K562 (cell line): ENCODE data around the gene ANGPTL7. TPM values are rescaled to one million over a fixed set of nuclear protein-coding genes. Genes with fewer than 3 reads are reported as not detected.

Experiments used
- ATAC-seq: fragments of 200-7000 bp; cut with Tn5 transposase; 3 replicates; pipeline ENCODE4 v1.9.1; 2020; ENCODE audit warnings: moderate library complexity
- BruUV-seq: library from RNA; stranded (reverse); fragments of 400-500 nt; replicated peaks from 2 replicates; lab custom pipeline; 2021; lab: Mats Ljungman, UMichigan
- CTCF ChIA-PET: fragments of 300-600 bp; formaldehyde crosslinking; extraction: SDS; loops from one replicate; lab custom pipeline; 2021; ENCODE audit warnings: low intra/inter-chr PET ratio; lab: Yijun Ruan, JAX
- POLR2A ChIA-PET: fragments of 300-600, 350-650 bp; sonication (Branson Sonifier 250); formaldehyde crosslinking; extraction: SDS; loops from one replicate; lab custom pipeline; 2021; ENCODE audit warnings: antibody characterized with exemption, inconsistent platforms; lab: Yijun Ruan, JAX
- DNase-seq, 4 experiments: peaks; one replicate each; pipeline versions ENCODE4 v3.0.0 to v3.0.0-alpha.2; 2011 to 2018; ENCODE audit warnings: low spot score in 3 of 4, mixed read lengths in 3 of 4; ENCODE audit errors: extremely low read depth in 1 of 4
- FAIRE-seq: peaks from 2 replicates; lab custom pipeline; 2011; peaks lifted over from hg19 to GRCh38; lab: Jason Lieb, UNC
- H2AFZ ChIP-seq: 2 replicates; pipeline ENCODE4 v1.6.0; 2011; ENCODE audit warnings: low read depth, low read length, control low read depth, inconsistent platforms
- H3K27ac ChIP-seq: fragments of 200-600 bp; 3 replicates; pipeline ENCODE4 v1.8.0; 2011; ENCODE audit warnings: low read depth, mild to moderate bottlenecking, control low read depth, inconsistent platforms, low read length, moderate library complexity, mixed read lengths; ENCODE audit errors: extremely low read depth
- H3K27me3 ChIP-seq, 2 experiments: fragments of 300-600 bp in 1 of 2; 2 replicates in 1 of 2; 3 replicates in 1 of 2; pipeline versions ENCODE4 v1.6.0 to v1.8.0; 2011; ENCODE audit warnings: inconsistent platforms in 2 of 2, low read length in 2 of 2, mild to moderate bottlenecking in 1 of 2, mixed read lengths in 1 of 2, moderate library complexity in 1 of 2; ENCODE audit not compliant: control insufficient read depth in 2 of 2, insufficient read depth in 2 of 2
- H3K36me3 ChIP-seq: fragments of 300-600 bp; 3 replicates; pipeline ENCODE4 v1.8.0; 2011; ENCODE audit warnings: mild to moderate bottlenecking, low read length, inconsistent platforms; ENCODE audit not compliant: control insufficient read depth, insufficient read depth
- H3K4me1 ChIP-seq, 2 experiments: fragments of 200-600 bp in 1 of 2; replicated peaks in 1 of 2; 2 replicates in 1 of 2; 3 replicates in 1 of 2; pipeline versions ENCODE4 v1.5.1 to v1.8.0; 2011; ENCODE audit warnings: inconsistent platforms in 2 of 2, low read length in 2 of 2, mild to moderate bottlenecking in 1 of 2, mixed read lengths in 1 of 2, moderate library complexity in 1 of 2; ENCODE audit not compliant: control insufficient read depth in 2 of 2, insufficient read depth in 2 of 2
- H3K4me2 ChIP-seq: 2 replicates; pipeline ENCODE4 v1.6.1; 2011; ENCODE audit warnings: low read length, control low read depth, inconsistent platforms, mixed read lengths; ENCODE audit not compliant: insufficient read depth
- H3K4me3 ChIP-seq: fragments of 200-600 bp; sonication (generic), shearing (Covaris generic); 2 replicates; pipeline ENCODE4 v1.5.1; 2016; ENCODE audit warnings: control low read depth, inconsistent platforms
- H3K79me2 ChIP-seq: fragments of 200-600 bp; 3 replicates; pipeline ENCODE4 v1.8.0; 2011; ENCODE audit warnings: low read length, inconsistent platforms; ENCODE audit not compliant: control insufficient read depth, insufficient read depth
- H3K9ac ChIP-seq, 2 experiments: 2 replicates each; pipeline versions ENCODE4 v1.6.0 to v1.6.1; 2011; ENCODE audit warnings: low read depth in 2 of 2, low read length in 2 of 2, control low read depth in 1 of 2, inconsistent platforms in 1 of 2, mild to moderate bottlenecking in 1 of 2, mixed read lengths in 1 of 2; ENCODE audit not compliant: insufficient read depth in 1 of 2
- H3K9me1 ChIP-seq: one replicate; pipeline ENCODE4 v1.6.0; 2011; ENCODE audit warnings: inconsistent platforms, mild to moderate bottlenecking, low read length, moderate library complexity; ENCODE audit not compliant: control insufficient read depth, insufficient read depth
- H3K9me3 ChIP-seq: replicated peaks from 2 replicates; pipeline ENCODE4 v1.5.1; 2011; ENCODE audit warnings: low read depth, low read length, inconsistent platforms; ENCODE audit not compliant: control insufficient read depth, insufficient read depth
- H4K20me1 ChIP-seq: replicated peaks from 2 replicates; pipeline ENCODE4 v1.6.1; 2011; ENCODE audit warnings: low read length, inconsistent platforms, mixed read lengths; ENCODE audit not compliant: control insufficient read depth, insufficient read depth
- GABPB2 ChIP-seq: fragments of 250-450 bp; sonication (Bioruptor Pico); conservative IDR thresholded peaks from 2 replicates; pipeline ENCODE4 v1.5.1; 2021; ENCODE audit warnings: mild to moderate bottlenecking
- LARP7 ChIP-seq: fragments of 450-650 bp; IDR thresholded peaks from 2 replicates; pipeline ENCODE4 v1.6.1; 2016
- MYC ChIP-seq, 2 experiments: fragments of 250-450 bp in 1 of 2; sonication (Bioruptor Pico) in 1 of 2; IDR thresholded peaks; 2 replicates each; pipeline versions ENCODE4 v1.5.1 to v1.6.1; 2012 to 2021; ENCODE audit warnings: low read depth in 2 of 2, borderline replicate concordance in 1 of 2, improper control_type of control experiment in 1 of 2, low read length in 1 of 2, mild to moderate bottlenecking in 1 of 2, moderate library complexity in 1 of 2
- SPI1 ChIP-seq: IDR thresholded peaks from 2 replicates; pipeline ENCODE4 v1.6.1; 2011; ENCODE audit warnings: low read depth, low read length, control low read depth, borderline replicate concordance
- TBL1XR1 ChIP-seq, 2 experiments: IDR thresholded peaks; 2 replicates each; pipeline ENCODE4 v1.6.1; 2012; ENCODE audit warnings: improper control_type of control experiment in 2 of 2, low read length in 2 of 2, mild to moderate bottlenecking in 1 of 2
- ZNF197 ChIP-seq: fragments of 200-800 bp; sonication (Bioruptor generic); IDR thresholded peaks from 2 replicates; pipeline ENCODE4 v1.6.1; 2016; ENCODE audit warnings: low read depth, missing genetic modification characterization, missing compliant biosample characterization
- WGBS: fragments of 100-300 bp; shearing (Covaris generic); methylation state at CpG from one replicate; pipeline ENCODE4 v1.1.6; 2016; ENCODE audit warnings: low coverage, mixed read lengths; ENCODE audit not compliant: insufficient coverage; ENCODE audit errors: missing lambda C conversion rate; 5-methylcytosine and 5-hydroxymethylcytosine counted together
- in situ Hi-C: fragments of 300-500 bp; cut with MboI; formaldehyde crosslinking; loops from 4 replicates; pipeline ENCODE4 v1.15.0; 2018; ENCODE audit warnings: inconsistent platforms, mixed read lengths
- intact Hi-C: fragments of 100-400 bp; cut with micrococcal nuclease; formaldehyde crosslinking; loops from 2 replicates; pipeline ENCODE4 v1.14.2; 2022
- polyA plus RNA-seq, 8 experiments: library from polyadenylated mRNA; depleted of rRNA in 4 of 8; stranded (reverse) in 5 of 8; unstranded in 3 of 8; fragments of >200 nt; fragmentation: Nextera tagmentation in 2 of 8; fragmentation: Illumina TruSeq in 1 of 8; extraction: Ambion mirVana in 2 of 8; extraction: Trizol in 1 of 8; gene quantifications; 2 replicates each; pipeline versions ENCODE4 v1.2.1 to v1.2.3, GENCODE V29; 2011 to 2014; ENCODE audit warnings: inconsistent platforms in 1 of 8, missing spikeins in 1 of 8
- total RNA-seq, 7 experiments: library from RNA; depleted of rRNA in 6 of 7; stranded (reverse); fragments of >200 nt in 6 of 7; fragmentation: Illumina TruSeq in 2 of 7; extraction: Trizol in 2 of 7; gene quantifications; 2 replicates each; pipeline versions ENCODE4 v1.2.1 to v1.2.3, GENCODE V29; 2011 to 2021; ENCODE audit warnings: low replicate concordance in 1 of 7

Gene ANGPTL7
- total and polyA plus RNA-seq, 9 of the 15 experiments (the other 6 are each of a cell fraction or from before 2014, with no cell fraction given), result not detected

GRCh38 chr1:11150326-11150725 lies 38.8 kb upstream of the ANGPTL7 start (continued):
- TF ChIP-seq GABPB2 (CRISPR knock-in tag) (no peak), LARP7 (no peak)

- Histone ChIP-seq H3K79me2 (no peaks in the 10 kb centered on the region), H2AFZ (no peak overlapping the region), H3K4me2 (no peak overlapping the region), H3K4me1 (no peaks in the 10 kb centered on the region), H3K27ac (no peak overlapping the region), H3K27me3 (no peaks in the 10 kb centered on the region), H3K36me3 (peaks cover 87% of the 10 kb centered on the region), H4K20me1 (no peaks in the 10 kb centered on the region), H3K9ac (no peak overlapping the region), H3K9me1 (peaks cover 3% of the 10 kb centered on the region), H3K4me3 (no peak overlapping the region), H3K9me3 (no peaks in the 10 kb centered on the region)
- no peak for FAIRE-seq
- BruUV-seq, result no TSS peak
- in situ Hi-C loops (no loop called here), intact Hi-C loops (no loop called here)
- POLR2A ChIA-PET, result interaction anchor here (0.6 to 2.2 kb wide), 5 partner anchors 19 to 759 kb away, joined by 3 to 8 read pairs (median 3); no protein-coding TSS in a partner anchor
- CTCF ChIA-PET, result no interaction called here
- no peak for ATAC-seq
- TF ChIP-seq TBL1XR1 (IDR thresholded peaks at IDR 0.05; ENCODE audit: low read length in 2 of 2) (no peak), SPI1 (peak; percentile 91), ZNF197 (CRISPR knock-in tag) (no peak), MYC (IDR thresholded peaks at IDR 0.05; ENCODE audit: low read depth, low read length) (no peak), MYC (CRISPR knock-in tag; IDR thresholded peaks at IDR 0.05; ENCODE audit: borderline replicate concordance, low read depth) (no peak)
- 80% methylated on average over 5 of the region's 5 CpGs for WGBS
- no peak for DNase-seq
These were observed 38.0 kb upstream of the ANGPTL7 start for GRCh38 chr1:11151114-11151513.
